GM12878 (cell line): Measurements from ENCODE around the gene DENND6B. TPM values are rescaled to one million over a fixed set of nuclear protein-coding genes. Genes with fewer than 3 reads are reported as not detected.
"Not testable (repeated sequence)": the region's sequence is repeated elsewhere in the genome, so short reads cannot be mapped to it uniquely, and the experiment has no call there.

ENCODE experiments used
- ATAC-seq: fragments of 200-7000 bp; cut with Tn5 transposase; 3 replicates; pipeline ENCODE4 v1.9.1; 2020; ENCODE audit warnings: mild to moderate bottlenecking, moderate library complexity
- BruUV-seq: library from RNA; stranded (reverse); fragments of 400-500 nt; replicated peaks from 2 replicates; lab custom pipeline; 2021; lab: Mats Ljungman, UMichigan
- CTCF ChIA-PET: fragments of 300-600 bp; sonication (Branson Sonifier 250); formaldehyde crosslinking; extraction: SDS; loops from one replicate; lab custom pipeline; 2021; ENCODE audit warnings: inconsistent platforms; lab: Yijun Ruan, JAX
- POLR2A ChIA-PET: fragments of 350-600 bp; formaldehyde crosslinking; extraction: SDS; loops from one replicate; lab custom pipeline; 2021; ENCODE audit warnings: inconsistent platforms; lab: Charles Lee
- RAD21 ChIA-PET: fragments of 300-600 bp; sonication (Branson Sonifier 250); formaldehyde crosslinking; loops from one replicate; lab custom pipeline; 2023; ENCODE audit warnings: antibody characterized with exemption; ENCODE audit not compliant: unreplicated experiment; lab: Charles Lee
- SMC1A ChIA-PET: fragments of 300-600 bp; sonication (Branson Sonifier 250); formaldehyde crosslinking; loops from one replicate; lab custom pipeline; 2023; ENCODE audit not compliant: unreplicated experiment, uncharacterized antibody; lab: Charles Lee
- DNase-seq: peaks from one replicate; pipeline ENCODE4 v3.0.0-alpha.2; 2011; ENCODE audit warnings: low read depth, low spot score
- FAIRE-seq: peaks from 3 replicates; lab custom pipeline; 2011; peaks lifted over from hg19 to GRCh38; lab: Jason Lieb, UNC
- H2AFZ ChIP-seq: 2 replicates; pipeline ENCODE4 v1.6.0; 2011; ENCODE audit warnings: low read depth, low read length, control low read depth; ENCODE audit not compliant: control insufficient read depth
- H3K27ac ChIP-seq: 2 replicates; pipeline ENCODE4 v1.5.1; 2011; ENCODE audit warnings: control low read depth; ENCODE audit not compliant: control insufficient read depth, insufficient read depth
- H3K27me3 ChIP-seq, 2 experiments: replicated peaks in 1 of 2; 2 replicates each; pipeline versions ENCODE4 v1.6.0 to v1.6.1; 2011; ENCODE audit warnings: low read length in 1 of 2; ENCODE audit not compliant: control insufficient read depth in 2 of 2, insufficient read depth in 2 of 2
- H3K36me3 ChIP-seq, 2 experiments: 2 replicates each; pipeline ENCODE4 v1.5.1; 2011; ENCODE audit warnings: low read length in 1 of 2; ENCODE audit not compliant: control insufficient read depth in 2 of 2, insufficient read depth in 2 of 2
- H3K4me1 ChIP-seq: 2 replicates; pipeline ENCODE4 v1.6.1; 2011; ENCODE audit warnings: mild to moderate bottlenecking, low read length, moderate library complexity, mixed read lengths; ENCODE audit not compliant: control insufficient read depth, insufficient read depth
- H3K4me2 ChIP-seq: 2 replicates; pipeline ENCODE4 v1.6.0; 2011; ENCODE audit warnings: control low read depth; ENCODE audit not compliant: control insufficient read depth, insufficient read depth
- H3K4me3 ChIP-seq: fragments of 200-600 bp; sonication (generic); 2 replicates; pipeline ENCODE4 v1.5.1; 2016
- H3K79me2 ChIP-seq: 2 replicates; pipeline ENCODE4 v1.6.0; 2011; ENCODE audit warnings: low read length; ENCODE audit not compliant: control insufficient read depth, insufficient read depth
- H3K9ac ChIP-seq: 2 replicates; pipeline ENCODE4 v1.8.0; 2011; ENCODE audit warnings: low read length, control low read depth, mixed read lengths; ENCODE audit not compliant: control insufficient read depth, insufficient read depth
- H3K9me3 ChIP-seq: replicated peaks from 3 replicates; pipeline ENCODE4 v1.5.1; 2011; ENCODE audit warnings: mild to moderate bottlenecking, low read length; ENCODE audit not compliant: control insufficient read depth, insufficient read depth
- H4K20me1 ChIP-seq: 2 replicates; pipeline ENCODE4 v1.6.0; 2011; ENCODE audit not compliant: control insufficient read depth, insufficient read depth
- POLR2A ChIP-seq: IDR thresholded peaks from 2 replicates; pipeline ENCODE4 v1.6.1; 2011; ENCODE audit warnings: low read depth, mild to moderate bottlenecking, low read length
- whole genome bisulfite sequencing: methylation state at CpG from one replicate; pipeline ENCODE4 v1.1.6; 2016; ENCODE audit warnings: low lambda C conversion rate; ENCODE audit not compliant: insufficient replicate concordance, insufficient coverage; ENCODE audit errors: missing lambda C conversion rate; 5-methylcytosine and 5-hydroxymethylcytosine counted together
- in situ Hi-C: fragments of 300-500 bp; cut with MboI; formaldehyde crosslinking; loops from 9 replicates; pipeline ENCODE4 v1.14.3; 2018; ENCODE audit warnings: mixed read lengths
- intact Hi-C: fragments of 100-400 bp; cut with micrococcal nuclease; formaldehyde crosslinking; loops from one replicate; pipeline ENCODE4 v1.14.2; 2022; ENCODE audit not compliant: unreplicated experiment
- polyA plus RNA-seq, 11 experiments: library from polyadenylated mRNA; depleted of rRNA in 4 of 11; unstranded in 6 of 11; stranded (reverse) in 5 of 11; fragments of >200 nt; fragmentation: Nextera tagmentation in 4 of 11; fragmentation: Illumina TruSeq in 1 of 11; extraction: Ambion mirVana in 4 of 11; extraction: Trizol in 1 of 11; gene quantifications; 1 replicate in 1 of 11; 2 replicates in 10 of 11; pipeline versions ENCODE4 v1.2.1 to v1.2.3, GENCODE V29; 2011 to 2016; ENCODE audit warnings: inconsistent platforms in 2 of 11, missing spikeins in 2 of 11, low read depth in 1 of 11
- total RNA-seq, 4 experiments: library from RNA; depleted of rRNA in 3 of 4; stranded (reverse); fragments of >200 nt in 3 of 4; fragmentation: Illumina TruSeq in 1 of 4; extraction: Trizol in 1 of 4; gene quantifications; 2 replicates each; pipeline versions ENCODE4 v1.2.1 to v1.2.3, GENCODE V29; 2013 to 2021
- TF ChIP-seq, protein P1 (sequence below): fragments of 450-650 bp; IDR thresholded peaks from 2 replicates; pipeline ENCODE4 v1.6.1; 2017; ENCODE audit warnings: mild to moderate bottlenecking, low read depth, inconsistent platforms; ENCODE audit not compliant: poor library complexity, severe bottlenecking

Gene DENND6B
- total and polyA plus RNA-seq, 10 of the 15 experiments (the other 5 are each of a cell fraction or from before 2014, with no cell fraction given), result 0.72 to 11.3 (median 6.2) TPM

DNA sequence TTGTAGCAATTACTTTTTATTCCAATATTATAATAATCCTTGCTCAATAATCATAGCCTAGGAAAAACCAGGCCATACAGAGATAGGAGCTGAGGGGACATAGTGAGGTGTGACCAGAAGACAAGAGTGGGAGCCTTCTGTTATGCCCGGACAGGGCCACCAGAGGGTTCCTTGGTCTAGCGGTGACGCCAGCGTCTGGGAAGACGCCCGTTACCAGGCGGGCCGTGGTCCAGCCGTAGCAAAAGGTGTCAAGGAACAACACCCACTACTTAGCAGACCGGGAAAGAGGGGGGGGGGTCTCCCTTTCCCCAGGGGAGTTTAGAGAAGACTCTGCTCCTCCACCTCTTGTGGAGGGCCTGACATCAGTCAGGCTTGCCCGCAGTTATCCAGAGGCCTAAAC is 53.5 kb downstream of the DENND6B start:
- POLR2A ChIA-PET, result not testable (repeated sequence)

DNA sequence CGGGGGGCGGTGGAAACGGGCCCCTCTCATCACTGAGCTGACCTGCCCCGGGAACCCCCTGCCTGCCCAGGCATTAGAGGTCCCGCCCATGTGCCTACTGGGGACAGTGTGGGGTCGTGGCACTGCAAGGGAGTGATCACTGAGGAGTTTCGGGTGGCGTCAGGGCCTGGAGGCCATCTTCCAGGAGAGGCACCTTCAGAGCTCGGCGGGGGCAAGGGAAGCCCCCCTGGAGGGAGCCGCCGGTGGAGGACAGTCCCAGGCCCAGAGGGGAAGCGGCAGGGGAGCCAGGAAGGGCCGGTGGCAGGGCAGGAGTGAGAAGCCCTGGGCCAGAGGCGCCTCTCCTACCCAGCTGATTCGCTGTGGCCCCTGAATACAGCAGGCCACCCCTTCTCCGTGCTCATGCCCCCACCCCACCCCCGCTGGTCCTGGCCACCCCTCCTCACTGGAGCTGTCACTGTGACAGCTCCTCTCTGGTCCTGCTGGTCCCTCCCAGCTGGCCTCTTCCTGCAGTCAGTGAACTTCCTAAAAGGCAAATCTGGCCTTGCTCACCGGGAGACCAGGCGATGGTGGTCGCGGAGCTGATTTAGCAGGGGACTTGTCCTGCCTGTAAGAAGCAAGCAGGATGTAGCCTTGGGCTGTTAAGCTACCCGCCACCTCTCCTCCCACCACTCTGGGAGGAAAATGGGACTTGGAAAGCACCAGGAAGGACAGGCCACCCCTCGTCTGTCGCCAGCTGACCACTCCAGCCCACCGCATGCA is 54.6 kb downstream of the DENND6B start:
- BruUV-seq, result no TSS peak
- DNase-seq (no peak), ATAC-seq (peak; percentile 1; the same call in 2 of the 3 replicates), FAIRE-seq (no peak)
- in situ Hi-C loops, result no loop called here
- Histone ChIP-seq H4K20me1 (no peaks in the 10 kb centered on the region), H3K4me2 (peak overlapping the region; percentile 33; the same call in 1 of the 2 replicates), H3K36me3 (peaks cover 0 to 11% of the 10 kb centered on the region in 2 experiments; a peak in 3 of 4 replicates), H3K4me3 (no peak overlapping the region), H3K27me3 (no peaks in the 10 kb centered on the region), H3K27ac (no peak overlapping the region), H2AFZ (no peak overlapping the region), H3K4me1 (peaks cover 10% of the 10 kb centered on the region), H3K79me2 (no peaks in the 10 kb centered on the region), H3K9ac (no peak overlapping the region), H3K9me3 (no peaks in the 10 kb centered on the region)
- RAD21 ChIA-PET, result interaction anchor here (1.0 to 1.3 kb wide), 2 partner anchors 51 to 69 kb away, joined by 3 to 5 read pairs; no protein-coding TSS in a partner anchor
- CTCF ChIA-PET, result interaction anchor here (0.6 to 2.9 kb wide), 12 partner anchors 21 to 349 kb away, joined by 3 to 20 read pairs (median 4); partner anchors contain the start of gene HDAC10
- peak; percentile 10; the same call in 1 of the 2 replicates for TF ChIP-seq POLR2A
- TF ChIP-seq, protein P1, sequence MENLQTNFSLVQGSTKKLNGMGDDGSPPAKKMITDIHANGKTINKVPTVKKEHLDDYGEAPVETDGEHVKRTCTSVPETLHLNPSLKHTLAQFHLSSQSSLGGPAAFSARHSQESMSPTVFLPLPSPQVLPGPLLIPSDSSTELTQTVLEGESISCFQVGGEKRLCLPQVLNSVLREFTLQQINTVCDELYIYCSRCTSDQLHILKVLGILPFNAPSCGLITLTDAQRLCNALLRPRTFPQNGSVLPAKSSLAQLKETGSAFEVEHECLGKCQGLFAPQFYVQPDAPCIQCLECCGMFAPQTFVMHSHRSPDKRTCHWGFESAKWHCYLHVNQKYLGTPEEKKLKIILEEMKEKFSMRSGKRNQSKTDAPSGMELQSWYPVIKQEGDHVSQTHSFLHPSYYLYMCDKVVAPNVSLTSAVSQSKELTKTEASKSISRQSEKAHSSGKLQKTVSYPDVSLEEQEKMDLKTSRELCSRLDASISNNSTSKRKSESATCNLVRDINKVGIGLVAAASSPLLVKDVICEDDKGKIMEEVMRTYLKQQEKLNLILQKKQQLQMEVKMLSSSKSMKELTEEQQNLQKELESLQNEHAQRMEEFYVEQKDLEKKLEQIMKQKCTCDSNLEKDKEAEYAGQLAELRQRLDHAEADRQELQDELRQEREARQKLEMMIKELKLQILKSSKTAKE, result no peak
- intact Hi-C loops, result no loop called here
- 56% methylated on average over 18 of the region's 26 CpGs for WGBS
- SMC1A ChIA-PET, result interaction anchor here (0.8 to 2.0 kb wide), 4 partner anchors 30 to 61 kb away, joined by 3 to 4 read pairs (median 4); no protein-coding TSS in a partner anchor
- POLR2A ChIA-PET, result interaction anchor here (1.0 to 2.1 kb wide), 3 partner anchors 10 to 31 kb away, joined by 3 to 5 read pairs (median 5); partner anchors contain the start of gene TUBGCP6

More for the DNA sequence above, 53.5 kb downstream of the DENND6B start:
- BruUV-seq, H3K9ac ChIP-seq, H3K4me2 ChIP-seq, H3K4me1 ChIP-seq, H3K79me2 ChIP-seq, in situ Hi-C loops, H3K27ac ChIP-seq, DNase-seq, H4K20me1 ChIP-seq, ATAC-seq, H3K4me3 ChIP-seq, H3K27me3 ChIP-seq, FAIRE-seq, H2AFZ ChIP-seq, H3K9me3 ChIP-seq, intact Hi-C loops: not testable (repeated sequence)
- ChIA-PET SMC1A (interaction anchor here (1.0 to 2.0 kb wide), 2 partner anchors 11 to 50 kb away, joined by 3 to 4 read pairs; no protein-coding TSS in a partner anchor), RAD21 (interaction anchor here (1.6 kb wide), 1 partner anchor 348 kb away, joined by 3 read pairs; no protein-coding TSS in a partner anchor), CTCF (interaction anchor here (0.9 to 2.9 kb wide), 7 partner anchors 22 to 347 kb away, joined by 3 to 20 read pairs (median 4); partner anchors contain the start of gene HDAC10)
- 84% methylated on average over 11 of the region's 11 CpGs for WGBS
- H3K36me3 ChIP-seq, result peaks cover 0 to 19% of the 10 kb centered on the region in 2 experiments; a peak in 3 of 4 replicates
